GM19372 (cell line): Measurements from ENCODE around the gene CCL17.
"Not testable (repeated sequence)": the region's sequence is repeated elsewhere in the genome, so short reads cannot be mapped to it uniquely, and the experiment has no call there.

Source experiments
- ATAC-seq: cut with Tn5 transposase; IDR thresholded peaks from one replicate; pipeline ENCODE4 v1.9.1; 2021; ENCODE audit warnings: mild to moderate bottlenecking, low read depth, moderate library complexity; ENCODE audit not compliant: unreplicated experiment

Gene CCL17

DNA sequence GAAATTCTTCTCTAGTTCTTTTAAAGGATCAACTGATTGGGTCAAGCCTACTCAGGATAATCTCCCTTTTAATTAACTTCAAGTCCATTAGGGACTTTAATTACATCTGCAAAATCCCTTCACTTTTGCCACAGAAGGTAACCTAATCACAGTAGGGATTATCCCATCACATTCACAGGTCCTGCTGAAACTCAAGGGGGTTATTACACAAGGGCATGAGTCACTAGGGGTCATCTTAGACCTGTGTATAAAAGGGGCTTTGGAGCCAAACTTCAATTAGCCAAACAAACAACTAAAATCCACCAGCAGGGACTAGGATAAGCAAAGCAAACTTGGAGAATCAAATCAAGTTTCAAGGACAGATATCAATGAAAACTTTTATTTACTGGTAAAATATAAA is 23.3 kb downstream of the CCL17 start:
- ATAC-seq = no peak

GRCh38 chr16:57430955-57431354 is 26.4 kb downstream of the CCL17 start:
- ATAC-seq = no peak

GRCh38 chr16:57432505-57432904 is 27.9 kb downstream of the CCL17 start:
- no peak for ATAC-seq

DNA sequence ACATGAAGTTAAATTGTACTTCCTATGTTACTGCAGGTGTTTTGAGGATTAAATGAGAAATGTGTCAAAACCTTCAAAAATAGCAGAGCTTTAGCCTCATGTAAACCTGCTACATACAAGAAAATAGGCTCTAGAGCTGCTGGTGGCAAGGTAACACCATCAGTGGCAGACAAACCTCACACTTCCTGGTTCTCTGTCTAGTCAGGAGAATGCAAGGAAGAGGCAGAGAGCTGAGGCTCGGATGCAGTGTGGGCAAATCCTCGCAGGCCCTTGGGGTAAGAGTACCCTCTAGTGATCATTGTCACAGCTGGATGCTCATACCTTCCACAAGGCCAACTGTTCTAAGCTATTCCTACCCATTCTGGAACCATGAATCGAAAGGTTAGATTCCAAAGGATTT is 28.4 kb downstream of the CCL17 start:
- no peak for ATAC-seq

- ATAC-seq = no peak
Measured at GRCh38 chr16:57434003-57434402, 29.4 kb downstream of the CCL17 start.

- no peak for ATAC-seq
Measured at GRCh38 chr16:57435838-57436237, 31.3 kb downstream of the CCL17 start.

GRCh38 chr16:57439947-57440346 is 35.4 kb downstream of the CCL17 start:
- not testable (repeated sequence) for ATAC-seq

- ATAC-seq = not testable (repeated sequence)
Measured at GRCh38 chr16:57440551-57440950, 36.0 kb downstream of the CCL17 start.

GRCh38 chr16:57444711-57445110 is 40.1 kb downstream of the CCL17 start:
- ATAC-seq = no peak

DNA sequence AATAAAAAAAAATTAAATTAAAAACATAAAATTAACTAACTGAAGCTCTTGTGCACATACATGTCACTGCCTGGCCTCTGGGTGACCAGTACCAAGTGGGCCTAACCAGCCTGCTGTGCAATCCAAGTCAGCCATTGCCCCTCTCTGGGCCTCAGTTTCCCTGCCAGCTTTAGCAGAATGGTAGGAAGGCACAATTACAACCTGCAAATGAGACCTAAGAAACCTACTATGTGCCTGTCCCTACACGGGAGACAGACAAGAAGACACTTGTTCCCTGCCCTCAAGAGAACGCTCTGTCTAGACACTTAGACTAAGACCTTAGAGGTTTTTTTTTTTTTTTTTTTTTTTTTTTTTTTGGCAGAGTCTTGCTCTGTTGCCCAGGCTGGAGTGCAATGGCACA is 40.9 kb downstream of the CCL17 start:
- ATAC-seq = no peak

DNA sequence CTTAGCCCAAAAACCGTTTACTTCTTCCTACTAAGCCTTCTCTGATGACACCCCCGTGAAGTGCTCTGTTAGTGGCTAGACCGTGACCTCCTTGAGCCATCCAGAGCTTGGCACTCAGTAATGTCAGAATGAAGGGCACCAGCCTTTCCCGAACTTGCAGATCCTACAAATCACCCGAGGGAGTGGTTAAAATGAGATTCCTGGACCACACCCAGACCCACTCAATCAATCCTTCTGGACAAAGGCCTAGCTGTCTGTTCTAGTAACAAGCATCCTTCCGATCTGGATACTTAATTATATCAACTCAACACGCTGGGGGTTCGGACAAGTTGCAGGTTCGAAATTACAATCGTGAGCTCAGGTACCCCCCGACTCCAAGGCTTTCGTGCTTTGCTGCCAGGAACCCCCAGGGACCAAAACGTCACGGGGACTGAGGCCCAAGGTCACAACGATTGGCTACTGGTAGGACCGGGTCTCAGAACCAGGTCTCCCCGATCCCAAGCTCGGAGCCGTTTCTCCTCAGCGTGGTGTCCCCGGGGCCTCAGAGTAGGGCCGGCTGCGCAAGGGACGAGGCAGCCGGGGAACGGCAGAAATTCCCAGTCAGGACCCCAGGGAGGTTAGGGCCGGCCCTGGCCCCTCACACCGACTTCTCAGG is 42.1 kb downstream of the CCL17 start:
- peak; percentile 14 for ATAC-seq

DNA sequence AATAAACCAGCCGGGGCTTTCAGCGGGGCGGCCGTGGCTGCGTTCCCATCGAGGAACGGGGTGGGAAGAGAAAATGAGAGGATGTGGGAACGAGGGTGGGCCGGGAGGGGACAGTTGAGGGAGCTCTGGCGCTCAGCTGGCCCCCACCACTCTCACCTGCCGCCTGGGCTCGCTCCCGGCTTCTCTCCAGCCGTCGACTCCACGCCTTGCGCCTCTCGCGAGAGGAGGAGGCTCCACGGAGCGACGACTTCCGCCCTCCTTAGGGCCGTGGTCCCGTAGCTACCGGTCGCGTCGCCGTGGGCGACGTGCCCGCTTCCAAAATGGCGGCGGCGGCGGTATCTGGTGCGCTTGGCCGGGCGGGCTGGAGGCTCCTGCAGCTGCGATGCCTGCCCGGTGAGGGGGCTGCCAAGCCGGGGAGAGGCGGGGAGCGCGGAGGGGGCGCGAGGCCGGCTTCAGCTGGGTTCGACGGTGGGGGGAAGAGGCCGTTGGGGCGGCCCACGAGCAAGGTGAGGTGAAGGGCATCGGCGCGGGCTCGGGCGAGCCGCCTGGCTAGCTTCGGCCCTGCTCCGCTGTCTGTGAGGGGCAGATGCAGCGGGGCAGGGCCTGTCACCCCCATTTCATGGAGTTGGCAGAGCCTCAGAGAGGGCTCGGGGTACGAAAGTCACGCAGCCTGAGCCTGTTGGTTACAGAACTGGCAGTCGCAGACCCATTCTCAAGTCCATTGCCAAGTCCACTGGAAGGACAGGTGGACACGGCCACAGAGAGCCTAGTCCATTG is 42.8 kb downstream of the CCL17 start, which contains the start of the genes CIAPIN1 and COQ9:
TSS of gene CIAPIN1 (minus strand) at position 200 of the 777 bp plus-strand sequence. CDS start 6,457 bp downstream, outside the sequence.
TSS of gene COQ9 (plus strand) at position 294 of the 777 bp plus-strand sequence. CDS start at position 321, 27 bp downstream.
- ATAC-seq = peak; percentile 98

GRCh38 chr16:57452021-57452420 is 47.5 kb downstream of the CCL17 start:
- no peak for ATAC-seq

GRCh38 chr16:57462209-57462977 is 57.8 kb downstream of the CCL17 start, which contains the start of gene POLR2C:
Gene POLR2C (plus strand): TSS chr16:57462679. CDS start chr16:57462725, 46 bp downstream.
- ATAC-seq = peak; percentile 91

- ATAC-seq = no peak
Measured at GRCh38 chr16:57462978-57463362, 58.4 kb downstream of the CCL17 start.

GRCh38 chr16:57464523-57464922 is 60.0 kb downstream of the CCL17 start:
- ATAC-seq = no peak
